ENCODE results near the gene LSAMP. TPM values are rescaled to one million over a fixed set of nuclear protein-coding genes. Genes with fewer than 3 reads are reported as not detected.

LSAMP gene
- total RNA-seq, 1 experiment from 2014 or later: 5.7 TPM

DNA sequence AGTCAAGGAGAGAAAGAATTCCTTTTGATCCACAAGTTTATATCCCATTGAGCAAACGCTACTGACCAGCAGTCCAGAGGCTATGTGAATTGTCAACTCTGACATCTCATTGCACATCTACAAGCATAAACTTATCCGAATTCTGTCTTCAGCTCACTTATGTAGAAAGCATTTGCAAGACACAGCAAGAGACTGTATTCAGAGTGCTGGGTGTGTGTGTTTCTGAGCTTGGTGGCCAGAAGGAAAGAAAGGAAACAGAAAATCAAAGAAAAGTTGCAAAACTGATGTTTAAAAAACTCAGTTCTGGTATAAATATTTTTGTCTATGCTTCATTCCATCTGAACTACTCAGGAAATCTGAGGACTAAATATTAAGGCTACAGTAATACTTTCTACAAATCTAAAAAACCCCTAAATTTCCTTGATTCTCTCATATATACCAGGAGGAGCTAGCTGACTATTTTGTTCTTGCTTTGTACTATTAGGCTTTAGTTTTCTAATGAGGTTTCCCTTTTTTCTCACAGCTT, 45.5 kb downstream of the LSAMP start:
- ATAC-seq (no peak), DNase-seq (ENCODE audit: low spot score) (no peak)
- Mint-ChIP-seq H3K27me3 (ENCODE audit: low read depth) (no peaks in the 10 kb centered on the region), H3K36me3 (no peaks in the 10 kb centered on the region), H3K9me3 (no peaks in the 10 kb centered on the region), H3K4me1 (peaks cover 3% of the 10 kb centered on the region; the same call in 1 of the 2 replicates), H3K27ac (no peak overlapping the region), H3K4me3 (no peak overlapping the region)
- ChIA-PET CTCF (no interaction called here), POLR2A (no interaction called here)
- TF ChIP-seq ZNF671 (CRISPR knock-in tag; IDR thresholded peaks at IDR 0.05): no peak
- no peak for TF ChIP-seq ZNF263 (CRISPR knock-in tag; IDR thresholded peaks at IDR 0.05; ENCODE audit: low read depth)
- TF ChIP-seq, protein P1, sequence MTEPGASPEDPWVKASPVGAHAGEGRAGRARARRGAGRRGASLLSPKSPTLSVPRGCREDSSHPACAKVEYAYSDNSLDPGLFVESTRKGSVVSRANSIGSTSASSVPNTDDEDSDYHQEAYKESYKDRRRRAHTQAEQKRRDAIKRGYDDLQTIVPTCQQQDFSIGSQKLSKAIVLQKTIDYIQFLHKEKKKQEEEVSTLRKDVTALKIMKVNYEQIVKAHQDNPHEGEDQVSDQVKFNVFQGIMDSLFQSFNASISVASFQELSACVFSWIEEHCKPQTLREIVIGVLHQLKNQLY (CRISPR knock-in tag; IDR thresholded peaks at IDR 0.05): no peak
- TF ChIP-seq, protein P2, sequence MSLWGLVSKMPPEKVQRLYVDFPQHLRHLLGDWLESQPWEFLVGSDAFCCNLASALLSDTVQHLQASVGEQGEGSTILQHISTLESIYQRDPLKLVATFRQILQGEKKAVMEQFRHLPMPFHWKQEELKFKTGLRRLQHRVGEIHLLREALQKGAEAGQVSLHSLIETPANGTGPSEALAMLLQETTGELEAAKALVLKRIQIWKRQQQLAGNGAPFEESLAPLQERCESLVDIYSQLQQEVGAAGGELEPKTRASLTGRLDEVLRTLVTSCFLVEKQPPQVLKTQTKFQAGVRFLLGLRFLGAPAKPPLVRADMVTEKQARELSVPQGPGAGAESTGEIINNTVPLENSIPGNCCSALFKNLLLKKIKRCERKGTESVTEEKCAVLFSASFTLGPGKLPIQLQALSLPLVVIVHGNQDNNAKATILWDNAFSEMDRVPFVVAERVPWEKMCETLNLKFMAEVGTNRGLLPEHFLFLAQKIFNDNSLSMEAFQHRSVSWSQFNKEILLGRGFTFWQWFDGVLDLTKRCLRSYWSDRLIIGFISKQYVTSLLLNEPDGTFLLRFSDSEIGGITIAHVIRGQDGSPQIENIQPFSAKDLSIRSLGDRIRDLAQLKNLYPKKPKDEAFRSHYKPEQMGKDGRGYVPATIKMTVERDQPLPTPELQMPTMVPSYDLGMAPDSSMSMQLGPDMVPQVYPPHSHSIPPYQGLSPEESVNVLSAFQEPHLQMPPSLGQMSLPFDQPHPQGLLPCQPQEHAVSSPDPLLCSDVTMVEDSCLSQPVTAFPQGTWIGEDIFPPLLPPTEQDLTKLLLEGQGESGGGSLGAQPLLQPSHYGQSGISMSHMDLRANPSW (CRISPR knock-in tag; conservative IDR thresholded peaks at IDR 0.05; ENCODE audit: low read depth): no peak
- TF ChIP-seq ETV6 (CRISPR knock-in tag; IDR thresholded peaks at IDR 0.05): no peak
- TF ChIP-seq ZNF219 (CRISPR knock-in tag; IDR thresholded peaks at IDR 0.05; ENCODE audit: borderline replicate concordance): no peak
- TF ChIP-seq, protein P3, sequence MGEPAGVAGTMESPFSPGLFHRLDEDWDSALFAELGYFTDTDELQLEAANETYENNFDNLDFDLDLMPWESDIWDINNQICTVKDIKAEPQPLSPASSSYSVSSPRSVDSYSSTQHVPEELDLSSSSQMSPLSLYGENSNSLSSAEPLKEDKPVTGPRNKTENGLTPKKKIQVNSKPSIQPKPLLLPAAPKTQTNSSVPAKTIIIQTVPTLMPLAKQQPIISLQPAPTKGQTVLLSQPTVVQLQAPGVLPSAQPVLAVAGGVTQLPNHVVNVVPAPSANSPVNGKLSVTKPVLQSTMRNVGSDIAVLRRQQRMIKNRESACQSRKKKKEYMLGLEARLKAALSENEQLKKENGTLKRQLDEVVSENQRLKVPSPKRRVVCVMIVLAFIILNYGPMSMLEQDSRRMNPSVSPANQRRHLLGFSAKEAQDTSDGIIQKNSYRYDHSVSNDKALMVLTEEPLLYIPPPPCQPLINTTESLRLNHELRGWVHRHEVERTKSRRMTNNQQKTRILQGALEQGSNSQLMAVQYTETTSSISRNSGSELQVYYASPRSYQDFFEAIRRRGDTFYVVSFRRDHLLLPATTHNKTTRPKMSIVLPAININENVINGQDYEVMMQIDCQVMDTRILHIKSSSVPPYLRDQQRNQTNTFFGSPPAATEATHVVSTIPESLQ (CRISPR knock-in tag; IDR thresholded peaks at IDR 0.05): no peak
- TF ChIP-seq, protein P4, sequence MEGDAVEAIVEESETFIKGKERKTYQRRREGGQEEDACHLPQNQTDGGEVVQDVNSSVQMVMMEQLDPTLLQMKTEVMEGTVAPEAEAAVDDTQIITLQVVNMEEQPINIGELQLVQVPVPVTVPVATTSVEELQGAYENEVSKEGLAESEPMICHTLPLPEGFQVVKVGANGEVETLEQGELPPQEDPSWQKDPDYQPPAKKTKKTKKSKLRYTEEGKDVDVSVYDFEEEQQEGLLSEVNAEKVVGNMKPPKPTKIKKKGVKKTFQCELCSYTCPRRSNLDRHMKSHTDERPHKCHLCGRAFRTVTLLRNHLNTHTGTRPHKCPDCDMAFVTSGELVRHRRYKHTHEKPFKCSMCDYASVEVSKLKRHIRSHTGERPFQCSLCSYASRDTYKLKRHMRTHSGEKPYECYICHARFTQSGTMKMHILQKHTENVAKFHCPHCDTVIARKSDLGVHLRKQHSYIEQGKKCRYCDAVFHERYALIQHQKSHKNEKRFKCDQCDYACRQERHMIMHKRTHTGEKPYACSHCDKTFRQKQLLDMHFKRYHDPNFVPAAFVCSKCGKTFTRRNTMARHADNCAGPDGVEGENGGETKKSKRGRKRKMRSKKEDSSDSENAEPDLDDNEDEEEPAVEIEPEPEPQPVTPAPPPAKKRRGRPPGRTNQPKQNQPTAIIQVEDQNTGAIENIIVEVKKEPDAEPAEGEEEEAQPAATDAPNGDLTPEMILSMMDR (IDR thresholded peaks at IDR 0.05): no peak
- no peak for TF ChIP-seq MXD4 (CRISPR knock-in tag; IDR thresholded peaks at IDR 0.05; ENCODE audit: borderline replicate concordance)
- TF ChIP-seq, protein P5, sequence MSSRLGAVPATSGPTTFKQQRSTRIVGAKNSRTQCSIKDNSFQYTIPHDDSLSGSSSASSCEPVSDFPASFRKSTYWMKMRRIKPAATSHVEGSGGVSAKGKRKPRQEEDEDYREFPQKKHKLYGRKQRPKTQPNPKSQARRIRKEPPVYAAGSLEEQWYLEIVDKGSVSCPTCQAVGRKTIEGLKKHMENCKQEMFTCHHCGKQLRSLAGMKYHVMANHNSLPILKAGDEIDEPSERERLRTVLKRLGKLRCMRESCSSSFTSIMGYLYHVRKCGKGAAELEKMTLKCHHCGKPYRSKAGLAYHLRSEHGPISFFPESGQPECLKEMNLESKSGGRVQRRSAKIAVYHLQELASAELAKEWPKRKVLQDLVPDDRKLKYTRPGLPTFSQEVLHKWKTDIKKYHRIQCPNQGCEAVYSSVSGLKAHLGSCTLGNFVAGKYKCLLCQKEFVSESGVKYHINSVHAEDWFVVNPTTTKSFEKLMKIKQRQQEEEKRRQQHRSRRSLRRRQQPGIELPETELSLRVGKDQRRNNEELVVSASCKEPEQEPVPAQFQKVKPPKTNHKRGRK (CRISPR knock-in tag; IDR thresholded peaks at IDR 0.05; ENCODE audit: borderline replicate concordance): no peak
- no peak for TF ChIP-seq RELA (CRISPR knock-in tag; IDR thresholded peaks at IDR 0.05; ENCODE audit: borderline replicate concordance)
- TF ChIP-seq TEAD4 (CRISPR knock-in tag; IDR thresholded peaks at IDR 0.05): no peak
- no peak for TF ChIP-seq CBFB (CRISPR knock-in tag; IDR thresholded peaks at IDR 0.05; ENCODE audit: low read depth)
- no peak for TF ChIP-seq ZBTB21 (CRISPR knock-in tag; IDR thresholded peaks at IDR 0.05; ENCODE audit: borderline replicate concordance)
- TF ChIP-seq ZNF317 (CRISPR knock-in tag; IDR thresholded peaks at IDR 0.05; ENCODE audit: borderline replicate concordance, low read depth): no peak
- TF ChIP-seq JAZF1 (CRISPR knock-in tag; IDR thresholded peaks at IDR 0.05): no peak
- TF ChIP-seq, protein P6, sequence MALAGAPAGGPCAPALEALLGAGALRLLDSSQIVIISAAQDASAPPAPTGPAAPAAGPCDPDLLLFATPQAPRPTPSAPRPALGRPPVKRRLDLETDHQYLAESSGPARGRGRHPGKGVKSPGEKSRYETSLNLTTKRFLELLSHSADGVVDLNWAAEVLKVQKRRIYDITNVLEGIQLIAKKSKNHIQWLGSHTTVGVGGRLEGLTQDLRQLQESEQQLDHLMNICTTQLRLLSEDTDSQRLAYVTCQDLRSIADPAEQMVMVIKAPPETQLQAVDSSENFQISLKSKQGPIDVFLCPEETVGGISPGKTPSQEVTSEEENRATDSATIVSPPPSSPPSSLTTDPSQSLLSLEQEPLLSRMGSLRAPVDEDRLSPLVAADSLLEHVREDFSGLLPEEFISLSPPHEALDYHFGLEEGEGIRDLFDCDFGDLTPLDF (CRISPR knock-in tag; IDR thresholded peaks at IDR 0.05): no peak
- TF ChIP-seq, protein P7, sequence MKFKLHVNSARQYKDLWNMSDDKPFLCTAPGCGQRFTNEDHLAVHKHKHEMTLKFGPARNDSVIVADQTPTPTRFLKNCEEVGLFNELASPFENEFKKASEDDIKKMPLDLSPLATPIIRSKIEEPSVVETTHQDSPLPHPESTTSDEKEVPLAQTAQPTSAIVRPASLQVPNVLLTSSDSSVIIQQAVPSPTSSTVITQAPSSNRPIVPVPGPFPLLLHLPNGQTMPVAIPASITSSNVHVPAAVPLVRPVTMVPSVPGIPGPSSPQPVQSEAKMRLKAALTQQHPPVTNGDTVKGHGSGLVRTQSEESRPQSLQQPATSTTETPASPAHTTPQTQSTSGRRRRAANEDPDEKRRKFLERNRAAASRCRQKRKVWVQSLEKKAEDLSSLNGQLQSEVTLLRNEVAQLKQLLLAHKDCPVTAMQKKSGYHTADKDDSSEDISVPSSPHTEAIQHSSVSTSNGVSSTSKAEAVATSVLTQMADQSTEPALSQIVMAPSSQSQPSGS (CRISPR knock-in tag; IDR thresholded peaks at IDR 0.05; ENCODE audit: borderline replicate concordance, low read depth): no peak
